ENCODE data around the gene VAMP3. TPM values are rescaled to one million over a fixed set of nuclear protein-coding genes. Genes with fewer than 3 reads are reported as not detected.
A peak's percentile ranks its signal among the peaks of the same experiment; 100 is the strongest.

The VAMP3 gene
- total RNA-seq, 2 donors from 2014 or later: 84.3 to 97.9 TPM

GRCh38 chr1:7813677-7814373, 42.7 kb downstream of the VAMP3 start:
- no peaks in the 10 kb centered on the region for H3K4me1 ChIP-seq
- H3K9me3 ChIP-seq: peaks cover 0 to 13% of the 10 kb centered on the region in 2 donors
- DNase-seq (ENCODE audit: low spot score): no peak
- TF ChIP-seq CTCF (IDR thresholded peaks at IDR 0.05): no peak
- H3K4me3 ChIP-seq: no peak overlapping the region
- H3K27me3 ChIP-seq: no peaks in the 10 kb centered on the region
- no peak overlapping the region for H3K27ac ChIP-seq
- peaks cover 61% of the 10 kb centered on the region for H3K36me3 ChIP-seq

- TF ChIP-seq CTCF (IDR thresholded peaks at IDR 0.05): no peak
- H3K27ac ChIP-seq: no peak overlapping the region
- H3K4me1 ChIP-seq: no peaks in the 10 kb centered on the region
- H3K9me3 ChIP-seq: no peaks in the 10 kb centered on the region
- peaks cover 80% of the 10 kb centered on the region for H3K36me3 ChIP-seq
- H3K27me3 ChIP-seq: no peaks in the 10 kb centered on the region
- DNase-seq (ENCODE audit: low spot score): no peak
- H3K4me3 ChIP-seq: no peak overlapping the region
Observed at GRCh38 chr1:7821282-7821681, 50.2 kb downstream of the VAMP3 start.

GRCh38 chr1:7824701-7825100, 53.6 kb downstream of the VAMP3 start:
- H3K27ac ChIP-seq: no peak overlapping the region
- H3K4me1 ChIP-seq: no peaks in the 10 kb centered on the region
- DNase-seq (ENCODE audit: low spot score): no peak
- H3K36me3 ChIP-seq: peaks cover 87% of the 10 kb centered on the region
- no peak for TF ChIP-seq CTCF (IDR thresholded peaks at IDR 0.05)
- no peaks in the 10 kb centered on the region for H3K27me3 ChIP-seq
- H3K9me3 ChIP-seq: no peaks in the 10 kb centered on the region
- H3K4me3 ChIP-seq: no peak overlapping the region

- TF ChIP-seq CTCF (IDR thresholded peaks at IDR 0.05): no peak
- H3K4me3 ChIP-seq: no peak overlapping the region
- no peak for DNase-seq (ENCODE audit: low spot score)
- peaks cover 86% of the 10 kb centered on the region for H3K36me3 ChIP-seq
- H3K4me1 ChIP-seq: no peaks in the 10 kb centered on the region
- no peaks in the 10 kb centered on the region for H3K9me3 ChIP-seq
- H3K27ac ChIP-seq: no peak overlapping the region
- H3K27me3 ChIP-seq: no peaks in the 10 kb centered on the region
Observed at GRCh38 chr1:7826363-7826762, 55.3 kb downstream of the VAMP3 start.

GRCh38 chr1:7827126-7827955, 56.2 kb downstream of the VAMP3 start:
- H3K4me1 ChIP-seq: no peaks in the 10 kb centered on the region
- peaks cover 78% of the 10 kb centered on the region for H3K36me3 ChIP-seq
- no peaks in the 10 kb centered on the region for H3K27me3 ChIP-seq
- no peaks in the 10 kb centered on the region for H3K9me3 ChIP-seq
- no peak for DNase-seq (ENCODE audit: low spot score)
- H3K27ac ChIP-seq: no peak overlapping the region
- H3K4me3 ChIP-seq: peak overlapping the region in 1 of 2 donors; percentile 25
- TF ChIP-seq CTCF (IDR thresholded peaks at IDR 0.05): no peak

Other genes starting within 250 kb of the VAMP3 start
- gene PER3, start 13.0 kb downstream of the VAMP3 start, total RNA-seq: 10 to 100 TPM; 11.7 to 17.8 TPM
- not detected for gene UTS2, start 81.8 kb downstream of the VAMP3 start, total RNA-seq
- not detected for gene TNFRSF9, start 169.5 kb downstream of the VAMP3 start, total RNA-seq
- gene PARK7, start 190.4 kb downstream of the VAMP3 start, total RNA-seq: 100 to 1,000 TPM; 206 to 266 TPM

Data from right atrium auricular region (tissue), 2 donors.